ENCODE results near the gene LRPAP1. TPM values are rescaled to one million over a fixed set of nuclear protein-coding genes. Genes with fewer than 3 reads are reported as not detected.

Gene LRPAP1
- total RNA-seq, 1 experiment from 2014 or later: 90.8 TPM

GRCh38 chr4:3467601-3468031 is 64.6 kb downstream of the LRPAP1 start (continued):
- TF ChIP-seq AFF4 (CRISPR knock-in tag; IDR thresholded peaks at IDR 0.05; ENCODE audit: borderline replicate concordance) (no peak), ZNF423 (CRISPR knock-in tag; IDR thresholded peaks at IDR 0.05) (no peak)

GRCh38 chr4:3466691-3467600 is 65.3 kb downstream of the LRPAP1 start:
- no peak for DNase-seq (ENCODE audit: low spot score)
- Mint-ChIP-seq H3K9me3 (no peaks in the 10 kb centered on the region), H3K36me3 (no peaks in the 10 kb centered on the region), H3K27ac (no peak overlapping the region), H3K4me3 (no peak overlapping the region), H3K27me3 (ENCODE audit: low read depth) (peaks cover 42% of the 10 kb centered on the region), H3K4me1 (no peaks in the 10 kb centered on the region)
- no peak for ATAC-seq
- TF ChIP-seq ZNF121 (CRISPR knock-in tag; IDR thresholded peaks at IDR 0.05) (no peak), ESRRA (CRISPR knock-in tag; IDR thresholded peaks at IDR 0.05; ENCODE audit: borderline replicate concordance) (peak; percentile 60; the same call in 1 of the 2 replicates)
- POLR2A ChIA-PET: no interaction called here
- CTCF ChIA-PET: interaction anchor here (0.6 to 1.9 kb wide), 16 partner anchors 13 to 274 kb away, joined by 3 to 42 read pairs (median 4); no protein-coding TSS in a partner anchor

- no peak overlapping the region for H3K27ac Mint-ChIP-seq
- H3K4me3 Mint-ChIP-seq: no peak overlapping the region
- DNase-seq (ENCODE audit: low spot score): peak; percentile 58
- H3K4me1 Mint-ChIP-seq: no peaks in the 10 kb centered on the region
- POLR2A ChIA-PET: interaction anchor here (0.6 kb wide), 1 partner anchor 404 kb away, joined by 3 read pairs; no protein-coding TSS in a partner anchor
- H3K9me3 Mint-ChIP-seq: no peaks in the 10 kb centered on the region
- peaks cover 36% of the 10 kb centered on the region for H3K27me3 Mint-ChIP-seq (ENCODE audit: low read depth)
- CTCF ChIA-PET: interaction anchor here (0.6 to 1.9 kb wide), 18 partner anchors 14 to 273 kb away, joined by 3 to 42 read pairs (median 4); no protein-coding TSS in a partner anchor
- ATAC-seq: peak; percentile 53
- no peaks in the 10 kb centered on the region for H3K36me3 Mint-ChIP-seq
- TF ChIP-seq PREB (CRISPR knock-in tag; IDR thresholded peaks at IDR 0.05; ENCODE audit: borderline replicate concordance): no peak
- TF ChIP-seq TEAD1 (CRISPR knock-in tag; IDR thresholded peaks at IDR 0.05): no peak
- no peak for TF ChIP-seq GTF2I (CRISPR knock-in tag; conservative IDR thresholded peaks at IDR 0.05)
- TF ChIP-seq AR (CRISPR knock-in tag; IDR thresholded peaks at IDR 0.05): no peak
- no peak for TF ChIP-seq TP53 (CRISPR knock-in tag; IDR thresholded peaks at IDR 0.05)
- no peak for TF ChIP-seq ZNF423 (CRISPR knock-in tag; IDR thresholded peaks at IDR 0.05)
- no peak for TF ChIP-seq ZBTB43 (CRISPR knock-in tag; IDR thresholded peaks at IDR 0.05)
- no peak for TF ChIP-seq PRDM15 (CRISPR knock-in tag; IDR thresholded peaks at IDR 0.05)
- TF ChIP-seq CBFB (CRISPR knock-in tag; IDR thresholded peaks at IDR 0.05; ENCODE audit: low read depth): no peak
- no peak for TF ChIP-seq ZNF219 (CRISPR knock-in tag; IDR thresholded peaks at IDR 0.05; ENCODE audit: borderline replicate concordance)
- no peak for TF ChIP-seq CDX4 (CRISPR knock-in tag; IDR thresholded peaks at IDR 0.05; ENCODE audit: borderline replicate concordance)
- TF ChIP-seq NR3C1 (CRISPR knock-in tag; conservative IDR thresholded peaks at IDR 0.05; ENCODE audit: low read depth): no peak
These were observed 66.2 kb downstream of the LRPAP1 start for GRCh38 chr4:3465698-3466671.
